H1 (cell line): ENCODE data around the gene MRPS35. TPM values are rescaled to one million over a fixed set of nuclear protein-coding genes. Genes with fewer than 3 reads are reported as not detected.

Source experiments
- CTCF ChIA-PET: fragments of 300-600 bp; sonication (Branson Sonifier 250); formaldehyde crosslinking; loops from one replicate; lab custom pipeline; 2021; ENCODE audit not compliant: partially characterized antibody; lab: Charles Lee
- POLR2A ChIA-PET: fragments of 300-600 bp; sonication (Branson Sonifier 250); formaldehyde crosslinking; loops from one replicate; lab custom pipeline; 2021; ENCODE audit warnings: inconsistent platforms; ENCODE audit not compliant: partially characterized antibody; lab: Charles Lee
- DNase-seq, 2 experiments: peaks; one replicate each; pipeline versions ENCODE4 v3.0.0 to v3.0.0-alpha.2; 2010 to 2022; ENCODE audit warnings: low spot score in 2 of 2, low read depth in 1 of 2, mixed read lengths in 1 of 2
- FAIRE-seq: peaks from 2 replicates; lab custom pipeline; 2011; peaks lifted over from hg19 to GRCh38; lab: Jason Lieb, UNC
- H2AFZ ChIP-seq: 2 replicates; pipeline ENCODE4 v1.8.1; 2012; ENCODE audit warnings: low read length, inconsistent platforms
- H2AK5ac ChIP-seq: 2 replicates; pipeline ENCODE4 v1.6.1; 2013; ENCODE audit warnings: low read depth, low read length
- H2BK120ac ChIP-seq: replicated peaks from 2 replicates; pipeline ENCODE3; 2013; ENCODE audit warnings: low read depth, low read length, inconsistent platforms
- H2BK12ac ChIP-seq: 2 replicates; pipeline ENCODE4 v1.6.1; 2013; ENCODE audit warnings: low read depth, low read length
- H2BK15ac ChIP-seq: 2 replicates; pipeline ENCODE4 v1.6.1; 2013; ENCODE audit warnings: low read length
- H2BK20ac ChIP-seq: 2 replicates; pipeline ENCODE4 v1.6.1; 2013; ENCODE audit warnings: low read length
- H2BK5ac ChIP-seq: 2 replicates; pipeline ENCODE4 v1.6.1; 2013; ENCODE audit warnings: low read depth, low read length
- H3K14ac ChIP-seq: 2 replicates; pipeline ENCODE4 v1.6.1; 2013; ENCODE audit warnings: inconsistent platforms; ENCODE audit not compliant: insufficient read length
- H3K18ac ChIP-seq: 2 replicates; pipeline ENCODE4 v1.6.1; 2013; ENCODE audit warnings: low read length; ENCODE audit errors: extremely low read depth
- H3K23ac ChIP-seq: 2 replicates; pipeline ENCODE4 v1.6.1; 2013; ENCODE audit warnings: inconsistent platforms; ENCODE audit not compliant: insufficient read length
- H3K23me2 ChIP-seq: 2 replicates; pipeline ENCODE4 v1.6.1; 2013; ENCODE audit warnings: low read depth, low read length
- H3K27ac ChIP-seq: 2 replicates; pipeline ENCODE4 v1.6.1; 2011; ENCODE audit warnings: low read depth, low read length, inconsistent platforms
- H3K27me3 ChIP-seq, 4 experiments: replicated peaks in 1 of 4; 1 replicate in 1 of 4; 2 replicates in 3 of 4; pipeline versions ENCODE4 v1.6.1 to v1.8.1; 2011 to 2013; ENCODE audit warnings: low read length in 3 of 4, mild to moderate bottlenecking in 3 of 4, inconsistent platforms in 2 of 4, mixed read lengths in 2 of 4, moderate library complexity in 1 of 4; ENCODE audit not compliant: control insufficient read depth in 3 of 4, insufficient read depth in 3 of 4; ENCODE audit errors: extremely low read depth in 1 of 4
- H3K36me3 ChIP-seq, 4 experiments: 2 replicates each; pipeline versions ENCODE4 v1.6.1 to v1.8.1; 2011 to 2013; ENCODE audit warnings: mild to moderate bottlenecking in 4 of 4, low read length in 3 of 4, moderate library complexity in 2 of 4, control low read depth in 1 of 4, inconsistent platforms in 1 of 4; ENCODE audit not compliant: insufficient read depth in 4 of 4, control insufficient read depth in 2 of 4
- H3K4ac ChIP-seq: replicated peaks from 2 replicates; pipeline ENCODE3; 2013; ENCODE audit warnings: low read length, low read depth, mixed read lengths, inconsistent platforms; ENCODE audit not compliant: insufficient read length
- H3K4me1 ChIP-seq, 4 experiments: replicated peaks in 1 of 4; 1 replicate in 1 of 4; 2 replicates in 3 of 4; pipeline versions ENCODE4 v1.6.1 to v1.8.1; 2011 to 2013; ENCODE audit warnings: low read length in 3 of 4, inconsistent platforms in 2 of 4, mixed read lengths in 1 of 4; ENCODE audit not compliant: insufficient read depth in 4 of 4, control insufficient read depth in 3 of 4
- H3K4me2 ChIP-seq, 2 experiments: 2 replicates each; pipeline versions ENCODE4 v1.6.1 to v1.8.1; 2011 to 2013; ENCODE audit warnings: low read depth in 2 of 2, low read length in 2 of 2, control low read depth in 1 of 2, inconsistent platforms in 1 of 2, mild to moderate bottlenecking in 1 of 2; ENCODE audit not compliant: insufficient read depth in 1 of 2
- H3K4me3 ChIP-seq, 4 experiments: fragments of 200-600, 300-600 bp in 1 of 4; sonication (generic), shearing (Covaris generic), sonication (Bioruptor Twin) in 1 of 4; 2 replicates each; pipeline versions ENCODE4 v1.5.1 to v1.8.1; 2011 to 2016; ENCODE audit warnings: low read length in 4 of 4, low read depth in 3 of 4, control low read depth in 2 of 4, inconsistent platforms in 2 of 4, mild to moderate bottlenecking in 2 of 4, mixed read lengths in 1 of 4, moderate library complexity in 1 of 4; ENCODE audit not compliant: insufficient read depth in 2 of 4; ENCODE audit errors: extremely low read depth in 1 of 4
- H3K56ac ChIP-seq: replicated peaks from 2 replicates; pipeline ENCODE3; 2013; ENCODE audit warnings: low read depth, mild to moderate bottlenecking, mixed read lengths, low read length, inconsistent platforms; ENCODE audit not compliant: insufficient read length
- H3K79me1 ChIP-seq: 2 replicates; pipeline ENCODE4 v1.6.1; 2013; ENCODE audit warnings: low read depth, low read length, control low read depth
- H3K79me2 ChIP-seq, 2 experiments: 2 replicates each; pipeline versions ENCODE4 v1.6.1 to v1.8.1; 2012 to 2013; ENCODE audit warnings: low read length in 2 of 2, mild to moderate bottlenecking in 2 of 2, inconsistent platforms in 1 of 2; ENCODE audit not compliant: insufficient read depth in 2 of 2, control insufficient read depth in 1 of 2
- H3K9ac ChIP-seq, 4 experiments: replicated peaks in 1 of 4; 1 replicate in 1 of 4; 2 replicates in 3 of 4; pipeline versions ENCODE4 v1.6.1 to v1.8.1; 2011 to 2013; ENCODE audit warnings: low read depth in 3 of 4, low read length in 3 of 4, control low read depth in 2 of 4, mild to moderate bottlenecking in 2 of 4, moderate library complexity in 2 of 4, inconsistent platforms in 1 of 4; ENCODE audit errors: extremely low read depth in 1 of 4
- H3K9me3 ChIP-seq, 2 experiments: 2 replicates each; pipeline versions ENCODE4 v1.6.1 to v1.8.1; 2012 to 2013; ENCODE audit warnings: mild to moderate bottlenecking in 2 of 2, moderate library complexity in 2 of 2, control low read depth in 1 of 2, inconsistent platforms in 1 of 2, low read depth in 1 of 2, low read length in 1 of 2, mixed read lengths in 1 of 2; ENCODE audit not compliant: insufficient read depth in 2 of 2
- H4K20me1 ChIP-seq, 2 experiments: replicated peaks in 1 of 2; 2 replicates each; pipeline versions ENCODE3 to v1.8.1; 2011 to 2013; ENCODE audit warnings: inconsistent platforms in 2 of 2, low read length in 2 of 2, mild to moderate bottlenecking in 1 of 2; ENCODE audit not compliant: insufficient read depth in 2 of 2, control insufficient read depth in 1 of 2
- H4K5ac ChIP-seq: 2 replicates; pipeline ENCODE4 v1.6.1; 2013; ENCODE audit warnings: low read length, low read depth, mixed read lengths, inconsistent platforms; ENCODE audit not compliant: insufficient read length
- H4K8ac ChIP-seq: 2 replicates; pipeline ENCODE4 v1.8.0; 2013; ENCODE audit warnings: mild to moderate bottlenecking, moderate library complexity, low read length, inconsistent platforms; ENCODE audit not compliant: insufficient read depth; ENCODE audit errors: extremely low read depth
- H4K91ac ChIP-seq: replicated peaks from 2 replicates; pipeline ENCODE3; 2013; ENCODE audit warnings: low read length, mixed read lengths, inconsistent platforms; ENCODE audit not compliant: insufficient read length
- CHD2 ChIP-seq: IDR thresholded peaks from 2 replicates; pipeline ENCODE4 v1.6.1; 2012; ENCODE audit warnings: low read length, improper control_type of control experiment
- GABPA ChIP-seq: IDR thresholded peaks from 2 replicates; pipeline ENCODE4 v1.6.1; 2011; ENCODE audit warnings: mild to moderate bottlenecking, low read length, moderate library complexity, borderline replicate concordance; ENCODE audit not compliant: insufficient read depth
- HDAC2 ChIP-seq, 2 experiments: fragments of 300-600 bp in 1 of 2; sonication (generic) in 1 of 2; IDR thresholded peaks; 2 replicates each; pipeline ENCODE4 v1.6.1; 2011 to 2012; ENCODE audit warnings: low read depth in 2 of 2, low read length in 2 of 2, mild to moderate bottlenecking in 2 of 2, moderate library complexity in 2 of 2, borderline replicate concordance in 1 of 2, inconsistent platforms in 1 of 2
- RBBP5 ChIP-seq: IDR thresholded peaks from 2 replicates; pipeline ENCODE4 v1.7.1; 2012; ENCODE audit warnings: low read depth, mild to moderate bottlenecking, inconsistent platforms, low read length, moderate library complexity, borderline replicate concordance
- WGBS, 2 experiments: shearing (Covaris generic) in 1 of 2; methylation state at CpG; one replicate each; pipeline versions ENCODE4 v1.1.6 to v1.1.7; 2013 to 2015; ENCODE audit warnings: low lambda C conversion rate in 2 of 2, mixed read lengths in 2 of 2, inconsistent platforms in 1 of 2, low coverage in 1 of 2, missing lambda C conversion rate in 1 of 2; ENCODE audit not compliant: insufficient replicate concordance in 2 of 2, insufficient coverage in 1 of 2, insufficient read length in 1 of 2; ENCODE audit errors: extremely low coverage in 1 of 2, missing lambda C conversion rate in 1 of 2; 5-methylcytosine and 5-hydroxymethylcytosine counted together
- polyA plus RNA-seq, 7 experiments: library from polyadenylated mRNA; depleted of rRNA in 3 of 7; stranded (reverse) in 5 of 7; unstranded in 2 of 7; fragments of >200 nt in 5 of 7; fragments of 200-250 nt in 2 of 7; gene quantifications; 1 replicate in 5 of 7; 2 replicates in 1 of 7; 4 replicates in 1 of 7; pipeline versions ENCODE4 v1.2.1 to v1.2.3, GENCODE V29; 2011 to 2013; ENCODE audit warnings: missing spikeins in 2 of 7, mixed read lengths in 2 of 7
- total RNA-seq: library from RNA; stranded (reverse); fragmentation: NEBNext Ultra II Directional; extraction: Animal tissue kit (Norgen Biotek cat#: 25700); gene quantifications from 2 replicates; pipeline ENCODE4 v1.2.1, GENCODE V29; 2021

The MRPS35 gene
- total and polyA plus RNA-seq, 2 of the 8 experiments (the other 6 are each of a cell fraction or from before 2014, with no cell fraction given): 26.8 to 47.9 TPM

DNA sequence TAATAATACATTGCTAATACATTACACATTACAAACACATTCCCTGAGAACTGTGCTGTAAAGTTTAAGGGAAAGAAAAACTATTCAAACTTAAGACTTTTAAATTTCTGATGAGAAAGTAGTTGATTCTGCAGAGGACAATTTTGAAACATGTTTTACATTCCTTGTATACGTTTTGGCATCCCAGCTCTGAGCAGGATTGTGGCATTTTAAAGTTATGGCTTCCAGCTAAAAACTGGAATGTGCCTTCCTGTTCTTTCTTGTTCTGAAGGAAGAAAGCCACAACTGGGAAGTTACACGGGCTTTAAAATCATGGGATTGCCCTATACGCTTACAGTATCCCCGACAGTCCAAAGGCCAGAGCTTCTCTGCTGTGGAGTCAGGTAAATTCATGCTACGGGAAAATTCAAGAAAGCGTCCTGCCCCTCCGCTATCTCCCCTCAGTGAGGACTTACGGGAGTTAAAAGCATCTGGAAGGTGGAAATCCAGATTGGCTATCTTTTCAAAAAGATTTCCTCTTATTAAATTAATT lies 58.6 kb downstream of the MRPS35 start:
- H2BK5ac ChIP-seq: no peak overlapping the region
- WGBS, 2 experiments: 84% methylated on average over 8 of the region's 8 CpGs; no CpG with 5 or more reads in 1 of the 2 experiments
- no peak overlapping the region for H2BK15ac ChIP-seq
- no peaks in the 10 kb centered on the region for H4K20me1 ChIP-seq
- H2BK12ac ChIP-seq: no peak overlapping the region
- H3K14ac ChIP-seq: no peak overlapping the region
- H3K4me1 ChIP-seq: no peaks in the 10 kb centered on the region
- no peak overlapping the region for H3K4ac ChIP-seq
- FAIRE-seq: no peak
- H2BK120ac ChIP-seq: no peak overlapping the region
- no peak overlapping the region for H3K27ac ChIP-seq
- no peak overlapping the region for H2BK20ac ChIP-seq
- no peak for DNase-seq
- H4K91ac ChIP-seq: no peak overlapping the region
- H3K36me3 ChIP-seq: no peaks in the 10 kb centered on the region
- no peak overlapping the region for H3K4me3 ChIP-seq
- no peak overlapping the region for H3K18ac ChIP-seq
- H3K56ac ChIP-seq: no peak overlapping the region
- H3K9ac ChIP-seq: no peak overlapping the region
- H3K79me1 ChIP-seq: no peaks in the 10 kb centered on the region
- no peaks in the 10 kb centered on the region for H3K27me3 ChIP-seq
- H3K23ac ChIP-seq: no peak overlapping the region
- no peak overlapping the region for H4K5ac ChIP-seq
- H2AFZ ChIP-seq: no peak overlapping the region
- no peak overlapping the region for H3K4me2 ChIP-seq
- no peaks in the 10 kb centered on the region for H3K23me2 ChIP-seq
- ChIA-PET CTCF (interaction anchor here (1.1 kb wide), 1 partner anchor 10 kb away, joined by 3 read pairs; no protein-coding TSS in a partner anchor), POLR2A (interaction anchor here (0.6 to 1.0 kb wide), 2 partner anchors 28 to 520 kb away, joined by 4 read pairs; no protein-coding TSS in a partner anchor)
- H4K8ac ChIP-seq: no peak overlapping the region
- H2AK5ac ChIP-seq: no peak overlapping the region
- H3K9me3 ChIP-seq: no peaks in the 10 kb centered on the region
- no peaks in the 10 kb centered on the region for H3K79me2 ChIP-seq
- TF ChIP-seq GABPA: no peak
- no peak for TF ChIP-seq HDAC2 (IDR thresholded peaks at IDR 0.05; ENCODE audit: borderline replicate concordance in 1 of 2, low read depth in 2 of 2, low read length in 2 of 2)
- TF ChIP-seq RBBP5: no peak
- no peak for TF ChIP-seq CHD2
